Measurements from ENCODE around the gene ZDHHC14.

The ZDHHC14 gene

DNA sequence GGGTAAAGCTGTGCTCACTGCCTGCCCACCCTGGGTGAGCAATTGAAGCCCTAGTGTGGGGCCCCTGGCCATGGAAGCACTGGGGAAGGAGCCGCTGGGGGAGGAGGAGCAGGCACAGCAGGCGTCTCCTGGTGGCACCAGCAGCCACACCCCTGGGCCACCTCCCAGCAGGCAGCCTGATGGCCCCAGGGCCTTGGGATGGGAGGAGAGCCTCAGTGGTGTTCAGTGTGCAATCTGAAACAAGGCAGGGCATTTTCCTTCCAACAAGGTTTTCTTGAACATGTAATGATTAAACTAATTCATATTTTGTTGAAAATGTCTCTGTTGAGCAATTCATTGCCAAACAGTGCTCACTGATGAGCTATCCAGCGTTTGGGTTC, 151.0 kb downstream of the ZDHHC14 start:
- DNase-seq (ENCODE audit: low read depth, low spot score), result no peak

GRCh38 chr6:157533048-157533871, 152.3 kb downstream of the ZDHHC14 start:
- DNase-seq (ENCODE audit: low read depth, low spot score), result no peak

- DNase-seq (ENCODE audit: low read depth, low spot score), result no peak
These were observed 153.3 kb downstream of the ZDHHC14 start for GRCh38 chr6:157534134-157534871.

- no peak for DNase-seq (ENCODE audit: low read depth, low spot score)
These were observed 154.0 kb downstream of the ZDHHC14 start for GRCh38 chr6:157534977-157535339.

GRCh38 chr6:157535340-157536222, 154.6 kb downstream of the ZDHHC14 start:
- no peak for DNase-seq (ENCODE audit: low read depth, low spot score)

DNA sequence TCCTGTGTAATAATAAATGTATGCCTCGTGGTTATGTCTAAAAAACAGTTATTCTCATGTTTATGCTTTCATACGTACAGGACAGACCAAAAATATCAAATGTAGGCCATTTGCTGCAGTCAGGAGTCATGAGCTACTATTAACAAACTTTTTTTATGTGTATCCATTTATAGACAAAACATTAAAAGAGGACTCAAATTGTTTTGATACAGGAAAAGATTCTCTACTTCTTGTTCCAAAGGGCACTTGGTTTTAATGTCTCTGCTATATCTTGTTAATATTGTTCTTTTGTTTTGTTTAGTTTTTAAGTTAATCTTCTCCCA, 155.2 kb downstream of the ZDHHC14 start:
- no peak for DNase-seq (ENCODE audit: low read depth, low spot score)

DNA sequence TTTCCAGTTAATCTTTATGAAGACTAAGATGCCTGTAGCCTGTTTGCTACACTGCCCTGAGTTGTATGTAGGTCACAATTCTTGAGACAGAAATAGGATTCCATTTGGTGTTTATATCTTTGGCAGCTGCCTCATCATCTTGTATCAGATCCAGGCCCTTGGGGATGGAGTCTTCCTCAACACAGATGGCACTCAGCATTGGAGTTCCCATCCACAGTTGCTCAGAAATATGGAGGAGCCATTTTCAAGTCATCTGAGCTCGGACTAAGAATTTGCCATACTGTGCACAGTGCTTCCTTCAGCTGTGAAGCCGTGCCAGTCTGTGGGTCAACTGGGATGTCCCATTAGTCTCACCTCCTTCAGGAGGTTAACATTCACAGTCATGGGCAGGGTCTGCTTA, 156.6 kb downstream of the ZDHHC14 start:
- no peak for DNase-seq (ENCODE audit: low read depth, low spot score)

DNA sequence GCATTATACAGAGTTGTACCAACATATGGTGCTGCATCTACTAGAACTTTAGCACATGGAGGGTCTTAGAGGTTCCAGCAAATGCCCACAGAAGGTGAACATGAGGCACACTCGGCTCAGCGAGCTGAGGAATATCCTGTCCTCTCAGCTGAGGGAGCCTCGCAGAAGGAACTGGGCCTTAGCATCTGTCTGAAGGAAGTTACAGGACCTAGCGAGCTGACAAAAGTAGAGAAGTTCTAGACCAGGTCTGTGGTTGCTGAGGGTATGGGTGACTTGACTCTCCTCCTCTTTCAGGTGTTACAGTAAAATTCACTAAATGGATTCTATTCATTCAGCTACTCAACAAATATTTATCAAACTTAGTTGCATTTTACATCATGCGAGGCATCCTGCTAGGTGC, 157.2 kb downstream of the ZDHHC14 start:
- no peak for DNase-seq (ENCODE audit: low read depth, low spot score)

GRCh38 chr6:157538698-157539097, 157.7 kb downstream of the ZDHHC14 start:
- no peak for DNase-seq (ENCODE audit: low read depth, low spot score)

- DNase-seq (ENCODE audit: low read depth, low spot score), result no peak
These were observed 158.4 kb downstream of the ZDHHC14 start for GRCh38 chr6:157539421-157539822.

GRCh38 chr6:157539900-157540752, 159.1 kb downstream of the ZDHHC14 start:
- no peak for DNase-seq (ENCODE audit: low read depth, low spot score)

DNA sequence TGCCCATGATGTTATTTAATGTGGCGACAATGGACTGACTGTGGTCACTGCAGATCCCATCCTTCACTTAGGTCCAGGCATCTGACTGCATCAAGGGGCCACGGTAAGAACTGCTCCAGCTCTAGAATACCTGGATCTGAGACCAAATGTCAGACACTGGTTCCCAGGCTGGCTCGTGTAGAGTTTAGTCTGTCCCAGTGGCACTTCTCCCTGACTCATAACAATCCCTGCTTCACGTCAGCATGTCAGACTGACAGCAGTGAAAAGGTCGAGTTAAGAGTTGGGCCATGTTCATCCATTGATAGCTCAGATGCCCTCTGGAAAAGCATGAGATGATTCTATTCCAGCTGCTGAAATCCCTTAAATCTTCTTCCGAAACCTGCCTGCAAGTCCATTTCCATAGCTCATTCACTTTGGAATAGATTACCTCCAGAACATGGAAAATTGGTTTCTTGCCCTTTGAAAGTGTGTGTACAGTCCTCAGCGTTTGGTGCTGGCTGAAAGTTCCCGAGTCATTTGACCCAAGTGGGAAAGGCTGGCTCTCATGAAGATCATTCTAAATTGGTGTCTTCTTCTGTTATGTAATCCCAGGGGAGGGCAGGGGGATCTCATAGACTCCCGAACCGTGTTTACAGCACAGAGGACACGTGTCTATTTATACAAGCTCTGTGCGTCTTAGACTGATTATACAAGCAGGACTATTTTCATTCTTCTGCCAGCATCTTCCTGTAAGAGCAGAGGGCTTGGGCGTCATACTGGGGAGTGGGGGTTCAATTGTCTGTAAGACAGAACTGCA, 160.8 kb downstream of the ZDHHC14 start:
- DNase-seq (ENCODE audit: low read depth, low spot score), result no peak

- no peak for DNase-seq (ENCODE audit: low read depth, low spot score)
These were observed 161.6 kb downstream of the ZDHHC14 start for GRCh38 chr6:157542414-157543160.

- no peak for DNase-seq (ENCODE audit: low read depth, low spot score)
These were observed 165.3 kb downstream of the ZDHHC14 start for GRCh38 chr6:157546321-157546720.

DNA sequence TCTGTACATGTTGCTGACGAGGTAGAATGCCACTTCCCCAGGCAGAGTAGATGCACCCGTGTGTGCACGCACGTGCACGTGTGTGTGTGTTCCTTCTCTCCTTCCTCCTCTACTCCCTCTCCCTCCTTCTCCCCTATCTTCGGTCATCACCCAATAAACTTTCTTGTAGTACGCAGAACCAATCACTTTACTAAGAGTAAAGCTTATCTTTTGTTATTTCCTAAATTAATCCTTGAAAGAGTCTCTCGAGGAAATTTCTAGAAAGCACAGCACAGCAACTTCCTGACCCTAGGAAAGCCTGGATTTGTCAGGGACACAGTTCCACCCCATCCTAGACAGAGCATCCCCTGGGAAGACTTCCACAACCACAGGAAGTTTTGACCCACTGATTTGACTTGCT, 166.1 kb downstream of the ZDHHC14 start:
- DNase-seq (ENCODE audit: low read depth, low spot score), result no peak

DNA sequence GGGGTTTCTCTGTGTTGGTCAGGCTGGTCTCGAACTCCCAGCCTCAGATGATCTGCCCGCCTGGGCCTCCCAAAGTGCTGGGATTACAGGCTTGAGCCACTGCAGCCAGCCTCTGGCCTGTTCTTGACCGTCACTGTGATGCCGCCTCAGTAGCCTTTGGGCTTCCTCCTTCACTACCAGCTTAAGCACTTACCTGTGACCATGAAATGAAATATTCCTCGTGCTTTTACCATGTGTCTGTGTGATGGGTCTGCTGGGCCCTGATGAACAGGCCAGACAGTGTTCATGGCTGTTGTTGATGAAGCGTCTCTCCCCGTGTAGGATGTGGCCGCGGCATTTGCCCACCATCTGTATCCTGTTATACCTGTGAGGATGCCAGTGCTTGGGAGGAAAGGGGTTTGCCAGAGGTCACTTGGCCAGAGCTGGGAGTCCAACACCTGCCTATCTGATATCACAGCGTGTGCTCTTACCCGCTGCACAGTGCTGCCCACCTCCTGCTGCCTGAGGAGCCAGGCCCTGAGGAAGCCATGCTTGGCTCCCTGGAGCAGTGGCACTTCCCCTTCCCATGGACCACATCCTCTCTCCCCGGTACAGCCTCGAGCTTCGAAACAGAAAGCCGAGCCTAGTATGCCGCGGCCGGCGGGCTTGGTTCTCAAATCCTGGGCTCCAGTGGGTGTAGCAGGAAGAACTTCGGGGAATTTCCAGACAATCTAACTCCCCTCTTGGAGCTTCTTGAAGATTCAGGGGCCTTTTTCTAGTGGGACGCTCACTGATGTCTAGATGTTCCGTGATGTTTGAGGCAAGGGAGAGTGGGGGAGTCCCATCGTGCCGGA, 167.9 kb downstream of the ZDHHC14 start:
- no peak for DNase-seq (ENCODE audit: low read depth, low spot score)

DNA sequence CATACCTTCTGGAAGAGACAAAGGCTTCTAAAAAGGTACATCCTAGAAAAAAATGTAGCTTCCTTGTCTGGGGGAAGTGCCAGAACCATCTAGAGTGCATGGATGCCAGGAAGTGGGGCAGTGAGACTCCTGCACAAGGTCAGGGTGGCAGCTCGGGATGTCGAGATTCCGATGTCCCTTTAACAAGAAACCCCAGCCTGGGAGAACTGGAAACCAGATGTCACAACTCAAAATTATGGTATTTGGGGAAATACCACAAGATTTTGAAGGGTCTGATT, 168.4 kb downstream of the ZDHHC14 start:
- no peak for DNase-seq (ENCODE audit: low read depth, low spot score)

DNA sequence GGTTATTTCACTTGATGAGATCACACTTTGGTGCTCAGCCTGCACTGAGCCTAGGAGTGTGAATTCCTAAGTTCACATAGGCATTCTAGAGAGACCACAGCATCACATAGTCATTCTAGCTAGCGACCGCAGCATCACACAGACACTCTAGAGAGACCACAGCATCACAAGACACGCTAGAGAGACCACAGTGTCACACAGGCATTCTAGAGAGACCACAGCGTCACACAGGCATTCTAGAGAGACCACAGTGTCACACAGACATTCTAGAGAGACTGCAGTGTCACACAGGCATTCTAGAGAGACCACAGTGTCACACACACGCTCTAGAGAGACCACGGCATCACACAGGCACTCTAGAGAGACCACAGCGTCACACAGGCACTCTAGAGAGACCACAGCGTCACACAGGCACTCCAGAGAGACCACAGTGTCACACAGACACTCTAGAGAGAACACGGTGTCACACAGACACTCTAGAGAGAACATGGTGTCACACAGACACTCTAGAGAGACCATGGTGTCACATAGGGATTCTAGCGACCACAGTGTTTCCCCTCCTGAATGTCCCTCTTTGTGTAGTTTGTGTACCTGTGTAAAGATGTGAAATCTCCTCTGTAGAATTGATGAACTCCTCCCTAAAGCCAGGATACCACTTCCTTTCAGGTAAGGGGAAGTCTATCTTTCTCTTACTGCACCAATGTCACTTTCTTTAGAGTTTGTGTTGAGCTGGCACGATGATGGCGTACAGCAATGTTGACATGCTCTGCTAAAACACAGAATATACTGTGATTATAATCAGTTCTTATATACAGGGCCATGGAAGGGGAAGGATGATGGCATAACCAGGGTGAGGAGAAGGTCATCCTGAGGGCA, 169.4 kb downstream of the ZDHHC14 start:
- no peak for DNase-seq (ENCODE audit: low read depth, low spot score)

All from brain pericyte (primary cell).